Adrenal gland (tissue), 12 donors: ENCODE measurements around the gene ALG1L2. TPM values are rescaled to one million over a fixed set of nuclear protein-coding genes. Genes with fewer than 3 reads are reported as not detected.
"Not testable (repeated sequence)": the region's sequence is repeated elsewhere in the genome, so short reads cannot be mapped to it uniquely, and the experiment has no call there.

Source experiments
- DNase-seq, 7 donors: peaks; one replicate each; pipeline ENCODE4 v3.0.0-alpha.2; 2019 to 2020
- H3K27ac ChIP-seq, 5 donors: fragments of 200-600 bp; sonication (generic) in 4 of 5; 1 replicate in 3 of 5; 2 replicates in 2 of 5; pipeline versions ENCODE4 v1.5.1 to v1.8.0; 2016 to 2020; ENCODE audit warnings: mild to moderate bottlenecking in 1 of 5
- H3K27me3 ChIP-seq: fragments of 200-600 bp; 2 replicates; pipeline ENCODE4 v1.8.0; 2021
- H3K36me3 ChIP-seq, 2 donors: fragments of 200-600 bp; replicated peaks in 1 of 2; 1 replicate in 1 of 2; 2 replicates in 1 of 2; pipeline versions ENCODE4 v1.5.1 to v1.8.0; 2018 to 2022
- H3K4me1 ChIP-seq, 2 donors: fragments of 200-600 bp; replicated peaks in 1 of 2; 1 replicate in 1 of 2; 2 replicates in 1 of 2; pipeline versions ENCODE4 v1.5.1 to v1.8.0; 2018 to 2021
- H3K4me3 ChIP-seq, 4 donors: fragments of 200-600 bp; sonication (generic) in 3 of 4; one replicate each; pipeline ENCODE4 v1.5.1; 2016 to 2018
- H3K9me3 ChIP-seq, 3 donors: fragments of 200-600 bp; sonication (generic) in 1 of 3; replicated peaks in 1 of 3; 1 replicate in 2 of 3; 2 replicates in 1 of 3; pipeline versions ENCODE4 v1.5.1 to v1.8.0; 2016 to 2021
- CTCF ChIP-seq, 6 experiments: fragments of 450-650 bp in 4 of 6; fragments of 200-600 bp in 2 of 6; sonication (generic) in 1 of 6; IDR thresholded peaks; 1 replicate in 5 of 6; 2 replicates in 1 of 6; pipeline versions ENCODE4 v1.5.1 to v1.8.0; 2016 to 2021; ENCODE audit warnings: antibody characterized with exemption in 6 of 6, mild to moderate bottlenecking in 2 of 6, moderate library complexity in 1 of 6
- WGBS, 4 donors: extraction: QIAGEN DNeasy Blood & Tissue Kit in 2 of 4; methylation state at CpG; one replicate each; pipeline versions ENCODE4 v1.1.5 to v1.1.7; 2013 to 2017; 5-methylcytosine and 5-hydroxymethylcytosine counted together
- intact Hi-C, 2 donors: fragments of 100-400 bp; cut with DNase I; formaldehyde crosslinking; loops; one replicate each; pipeline versions ENCODE4 v1.14.1 to v1.15.0; 2022 to 2023
- polyA plus RNA-seq, 3 donors: library from polyadenylated mRNA; stranded (reverse); fragments of 200-250 nt in 2 of 3; fragments of 350-450 nt in 1 of 3; fragmentation: Illumina TruSeq in 1 of 3; extraction: RNeasy Lipid Tissue Mini Kit (QIAGEN cat#74804) in 1 of 3; gene quantifications; one replicate each; pipeline ENCODE4 v1.2.3, GENCODE V29; 2013 to 2014
- total RNA-seq, 9 donors: library from RNA; depleted of rRNA in 4 of 9; stranded (reverse); fragments of >200 nt in 4 of 9; fragments of 120-200 nt in 1 of 9; fragmentation: NEBNext Ultra II Directional in 1 of 9; extraction: Animal tissue kit (Norgen Biotek cat#: 25700) in 1 of 9; gene quantifications; one replicate each; pipeline versions ENCODE4 v1.1.0 to v1.2.4, GENCODE V29; 2013 to 2023
- donor health status: healthy with polysubstance abuse.
- donor health status: Bipolar disorder and iron deficiency.
- donor health status: DM: yes; HTN: yes; CAD: no.
- donor health status: DM: no; HTN: no; CAD: no.
- donor health status: DM: no; HTN: no; CAD: no.
- donor health status: DM: yes; HTN: yes; CAD: no.

Gene ALG1L2
- total and polyA plus RNA-seq, 12 donors = 1.2 to 1.3 TPM; not detected in 10

DNA sequence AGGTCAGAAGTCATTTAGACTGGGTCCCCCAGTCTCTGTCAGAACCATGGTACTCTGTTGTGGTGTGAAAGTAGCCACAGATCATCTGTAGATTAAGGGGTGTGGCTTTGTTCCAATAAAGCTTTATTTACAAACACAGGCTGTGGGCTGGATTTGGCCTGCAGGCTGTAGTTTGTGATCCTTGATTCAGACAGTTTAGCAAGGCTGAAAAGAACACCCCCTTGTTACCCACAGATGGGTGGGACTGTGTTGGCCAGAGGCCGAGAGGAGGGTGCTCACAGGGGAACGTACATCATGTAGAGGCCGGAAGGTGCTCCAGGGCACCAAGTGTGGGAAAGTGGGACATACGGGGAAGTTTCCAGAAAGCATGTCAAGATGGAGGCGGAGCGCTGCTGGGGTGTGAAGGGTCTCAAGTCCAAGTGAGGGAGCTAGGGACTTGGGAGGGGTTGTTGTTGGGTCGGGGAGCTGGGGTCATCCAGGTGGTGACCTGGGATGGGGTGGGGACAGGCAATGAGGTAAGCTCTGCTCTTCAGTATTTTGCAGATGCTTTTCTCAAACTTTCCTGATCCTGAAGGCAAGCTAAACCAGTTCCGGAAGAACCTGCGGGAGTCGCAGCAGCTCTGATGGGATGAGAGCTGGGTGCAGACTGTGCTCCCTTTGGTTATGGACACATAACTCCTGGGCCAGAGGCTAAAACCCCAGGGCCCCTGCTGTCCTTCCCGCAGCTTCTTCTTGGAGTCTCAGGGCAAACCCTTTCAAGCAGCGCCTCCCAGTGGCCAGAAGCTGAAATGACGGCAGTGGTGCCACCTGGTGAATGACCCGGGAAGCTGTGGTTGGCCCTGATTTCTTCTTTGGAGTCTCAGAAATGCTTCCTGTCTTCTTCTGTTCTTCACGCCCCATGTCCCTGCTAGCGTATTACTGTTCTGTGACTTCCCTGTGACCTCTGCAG, 16.3 kb downstream of the ALG1L2 start:
- not testable (repeated sequence) for H3K27ac ChIP-seq, H3K9me3 ChIP-seq, H3K4me3 ChIP-seq, H3K27me3 ChIP-seq, H3K4me1 ChIP-seq, H3K36me3 ChIP-seq
- peak in 2 of 7 donors; percentile 59 to 71 for DNase-seq
- intact Hi-C loops = loop anchor here in 1 of 2 donors (10.0 kb wide), 1 partner anchor 153 kb away; no protein-coding TSS in a partner anchor
- WGBS, 4 donors = 40 to 48% (median 43%) methylated on average over 11 to 15 of the region's 16 CpGs
- peak in 4 of 6 experiments; percentile 25 to 58 (median 42) for TF ChIP-seq CTCF (IDR thresholded peaks at IDR 0.05)

DNA sequence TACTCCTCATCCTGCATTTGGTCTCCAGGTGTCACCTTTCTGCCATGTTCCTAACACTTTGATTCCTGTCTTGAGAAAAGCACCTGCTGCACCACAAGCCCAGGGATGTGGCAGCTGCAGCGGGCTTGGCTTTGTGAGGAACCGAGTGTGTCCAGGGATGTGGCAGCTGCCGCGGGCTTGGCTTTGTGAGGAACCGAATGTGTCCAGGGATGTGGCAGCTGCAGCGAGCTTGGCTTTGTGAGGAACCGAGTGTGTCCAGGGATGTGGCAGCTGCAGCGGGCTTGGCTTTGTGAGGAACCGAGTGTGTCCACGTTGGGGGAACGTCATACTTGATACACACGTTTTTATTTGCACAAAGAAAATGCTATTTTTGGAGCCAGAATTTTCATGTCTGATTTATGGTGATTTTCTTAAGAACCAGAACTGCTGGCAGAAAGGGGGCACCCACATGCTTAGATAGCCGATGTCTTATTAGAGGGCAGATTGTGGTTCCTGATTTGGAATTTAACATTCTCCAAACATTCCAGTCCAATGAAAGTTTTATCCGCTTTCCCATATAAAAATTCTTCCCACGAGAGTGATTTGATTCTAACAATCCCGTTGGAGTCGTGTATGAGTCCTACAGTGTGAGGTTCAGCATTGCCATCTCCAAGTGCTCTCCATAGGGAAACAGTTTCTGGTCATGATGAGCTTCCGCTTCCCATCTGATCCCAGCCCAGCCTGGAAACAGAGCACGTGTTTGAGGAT, 17.2 kb downstream of the ALG1L2 start:
- H3K36me3 ChIP-seq, H3K4me1 ChIP-seq, H3K27me3 ChIP-seq, H3K27ac ChIP-seq, H3K4me3 ChIP-seq, DNase-seq, H3K9me3 ChIP-seq: not testable (repeated sequence)
- 65 to 73% (median 70%) methylated on average over 15 to 19 of the region's 19 CpGs for WGBS, 4 donors
- intact Hi-C loops = loop anchor here in 1 of 2 donors (10.0 kb wide), 1 partner anchor 154 kb away; no protein-coding TSS in a partner anchor

- H3K4me3 ChIP-seq, H3K27me3 ChIP-seq, intact Hi-C loops, H3K36me3 ChIP-seq, H3K9me3 ChIP-seq, H3K27ac ChIP-seq, DNase-seq, H3K4me1 ChIP-seq: not testable (repeated sequence)
- 83 to 94% (median 86%) methylated on average over 8 to 19 of the region's 19 CpGs for WGBS, 4 donors
Observed at GRCh38 chr3:130102545-130102944, 20.9 kb downstream of the ALG1L2 start.

GRCh38 chr3:130104191-130104590, 22.6 kb downstream of the ALG1L2 start:
- H3K4me3 ChIP-seq, H3K27me3 ChIP-seq, H3K36me3 ChIP-seq, intact Hi-C loops, H3K9me3 ChIP-seq, H3K4me1 ChIP-seq, H3K27ac ChIP-seq, DNase-seq: not testable (repeated sequence)
- 90 to 97% (median 93%) methylated on average over 12 to 14 of the region's 14 CpGs for WGBS, 4 donors

- H3K27ac ChIP-seq, H3K9me3 ChIP-seq, intact Hi-C loops, H3K4me1 ChIP-seq, H3K27me3 ChIP-seq, H3K4me3 ChIP-seq, H3K36me3 ChIP-seq, DNase-seq: not testable (repeated sequence)
- WGBS, 4 donors = 75 to 90% (median 84%) methylated on average over 6 to 13 of the region's 13 CpGs
Observed at GRCh38 chr3:130107333-130107995, 25.8 kb downstream of the ALG1L2 start.

DNA sequence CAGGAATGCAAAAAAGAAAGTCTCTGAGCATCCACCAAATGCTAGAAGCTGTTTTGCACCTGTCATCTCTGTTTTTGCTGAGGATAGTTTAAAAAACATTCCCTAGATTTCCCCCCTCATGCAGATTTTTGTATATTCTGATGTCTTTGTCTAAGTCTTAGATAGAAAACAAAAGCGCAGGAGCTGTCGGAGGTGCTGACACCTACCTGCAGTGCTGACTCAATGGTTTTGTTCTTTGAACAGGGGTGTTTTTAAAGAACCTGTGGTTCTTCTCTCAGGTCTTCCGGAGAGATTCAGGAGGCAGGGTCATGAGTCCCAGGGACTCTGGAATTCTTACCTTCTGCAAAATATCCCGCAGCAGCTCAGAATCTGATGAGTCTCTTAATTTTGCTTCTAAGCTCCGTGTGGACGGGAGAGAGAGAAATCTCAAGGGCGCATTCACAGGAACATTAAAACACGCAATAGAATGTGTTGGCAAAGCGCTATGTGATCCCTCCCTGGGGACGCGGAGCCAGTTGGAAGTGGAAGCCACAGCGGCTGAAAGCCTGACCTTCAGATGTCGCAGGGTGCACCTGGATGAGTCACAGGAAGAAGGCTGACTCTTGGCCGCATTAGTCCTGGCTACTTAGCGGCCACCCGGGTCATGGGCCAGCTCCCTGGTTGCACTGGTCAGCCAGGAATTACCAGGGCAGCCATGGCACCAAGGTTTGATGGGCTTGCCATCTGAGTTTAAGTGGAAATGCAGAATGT, 27.4 kb downstream of the ALG1L2 start:
- H3K4me1 ChIP-seq, H3K36me3 ChIP-seq, H3K4me3 ChIP-seq, H3K27ac ChIP-seq, H3K9me3 ChIP-seq, H3K27me3 ChIP-seq, intact Hi-C loops: not testable (repeated sequence)
- 56 to 87% (median 75%) methylated on average over 9 to 16 of the region's 16 CpGs for WGBS, 4 donors
- peak in 1 of 7 donors; percentile 29 for DNase-seq

DNA sequence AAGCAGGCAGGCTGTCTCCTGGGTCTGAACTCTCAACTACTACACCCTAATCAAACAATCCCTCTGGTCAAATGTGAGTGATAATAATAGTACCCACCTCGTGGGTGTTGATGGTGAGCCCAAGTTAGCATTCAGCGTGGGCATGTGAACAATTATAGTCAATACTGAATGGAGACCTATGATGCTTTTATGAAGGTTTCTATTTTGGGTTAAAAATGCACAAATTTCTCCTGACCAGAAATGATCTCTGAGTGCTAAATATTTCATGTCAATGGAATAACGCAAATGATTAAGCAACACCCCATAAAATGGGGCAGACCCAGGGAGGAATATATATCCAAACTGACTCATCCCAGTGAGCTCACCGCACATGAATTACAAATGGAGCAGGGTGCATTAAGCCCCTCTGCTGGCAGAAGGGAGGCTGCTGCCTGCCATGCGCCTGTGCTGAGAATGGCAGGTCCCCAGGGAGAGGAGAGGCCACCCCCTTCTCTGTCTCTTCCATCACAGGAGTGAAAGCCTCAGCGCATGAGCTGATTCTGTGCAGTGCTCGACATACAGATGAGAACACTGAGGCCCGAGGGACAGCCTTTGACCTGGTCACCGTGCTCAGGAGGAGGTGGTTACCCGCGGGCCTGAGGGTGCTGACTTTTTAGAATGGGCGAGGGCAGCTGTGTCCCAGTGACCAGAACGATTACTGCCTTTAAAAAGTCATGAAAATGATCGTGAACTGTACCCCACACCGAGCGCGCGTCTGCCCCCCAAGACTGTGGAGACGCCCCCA, 28.9 kb downstream of the ALG1L2 start:
- H3K4me1 ChIP-seq, intact Hi-C loops, H3K36me3 ChIP-seq, H3K9me3 ChIP-seq, H3K27me3 ChIP-seq: not testable (repeated sequence)
- Histone ChIP-seq H3K27ac (peak overlapping the region; percentile 35 to 85 (median 53)), H3K4me3 (peak overlapping the region; percentile 40 to 94 (median 56))
- WGBS, 4 donors = 6 to 13% (median 10%) methylated on average over 9 to 19 of the region's 19 CpGs
- peak in 4 of 7 donors; percentile 17 to 68 (median 42) for DNase-seq
